Measurements from ENCODE around the gene GHRH.

The GHRH gene

DNA sequence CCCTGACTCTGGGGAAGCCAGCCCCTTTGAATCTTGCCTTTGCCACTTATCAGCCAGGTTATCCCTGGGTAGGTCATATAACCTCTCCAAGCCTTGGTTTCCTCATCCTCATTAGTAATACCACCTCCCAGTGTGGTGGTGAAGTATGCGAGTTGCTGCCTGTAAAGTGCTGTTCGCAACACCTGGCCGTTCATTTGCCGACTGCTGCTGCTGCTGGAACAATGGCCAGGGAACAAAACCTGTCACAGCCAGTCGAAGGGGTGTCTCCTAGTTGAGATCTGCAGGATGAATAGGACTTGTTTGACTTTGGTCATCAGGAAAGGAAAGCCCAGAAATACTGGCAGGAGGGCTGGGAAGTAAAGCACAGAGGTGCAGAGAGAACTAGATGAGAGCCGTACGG lies 34.0 kb upstream of the GHRH start:
- no peaks in the 10 kb centered on the region for H3K9me3 Mint-ChIP-seq
- H3K4me1 Mint-ChIP-seq, result peaks cover 66% of the 10 kb centered on the region
- H3K4me3 Mint-ChIP-seq, result no peak overlapping the region
- no peaks in the 10 kb centered on the region for H3K27me3 Mint-ChIP-seq
- peaks cover 22% of the 10 kb centered on the region for H3K36me3 Mint-ChIP-seq
- no peak overlapping the region for H3K27ac Mint-ChIP-seq

DNA sequence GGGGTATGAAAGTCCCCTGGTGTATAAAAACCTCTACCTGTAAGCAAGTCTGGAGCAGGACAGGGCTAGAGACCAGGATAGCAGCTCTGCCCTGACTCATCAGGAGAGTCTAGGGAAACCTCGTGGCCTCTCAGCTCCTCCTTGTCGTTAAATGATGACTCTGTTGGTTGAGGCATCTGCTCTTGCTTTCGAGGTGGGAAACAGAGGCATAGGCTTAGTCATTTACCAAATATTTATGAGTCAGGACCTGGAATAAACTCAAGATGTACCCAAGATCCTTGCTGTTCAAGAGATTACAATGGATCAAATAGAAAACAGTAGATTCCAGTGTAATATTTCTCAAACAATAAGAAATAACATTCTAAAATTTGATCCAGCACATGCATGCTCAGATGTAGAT lies 33.4 kb upstream of the GHRH start:
- Mint-ChIP-seq H3K27ac (no peak overlapping the region), H3K36me3 (peaks cover 21% of the 10 kb centered on the region), H3K4me3 (no peak overlapping the region), H3K9me3 (no peaks in the 10 kb centered on the region), H3K27me3 (no peaks in the 10 kb centered on the region), H3K4me1 (peaks cover 60% of the 10 kb centered on the region)

DNA sequence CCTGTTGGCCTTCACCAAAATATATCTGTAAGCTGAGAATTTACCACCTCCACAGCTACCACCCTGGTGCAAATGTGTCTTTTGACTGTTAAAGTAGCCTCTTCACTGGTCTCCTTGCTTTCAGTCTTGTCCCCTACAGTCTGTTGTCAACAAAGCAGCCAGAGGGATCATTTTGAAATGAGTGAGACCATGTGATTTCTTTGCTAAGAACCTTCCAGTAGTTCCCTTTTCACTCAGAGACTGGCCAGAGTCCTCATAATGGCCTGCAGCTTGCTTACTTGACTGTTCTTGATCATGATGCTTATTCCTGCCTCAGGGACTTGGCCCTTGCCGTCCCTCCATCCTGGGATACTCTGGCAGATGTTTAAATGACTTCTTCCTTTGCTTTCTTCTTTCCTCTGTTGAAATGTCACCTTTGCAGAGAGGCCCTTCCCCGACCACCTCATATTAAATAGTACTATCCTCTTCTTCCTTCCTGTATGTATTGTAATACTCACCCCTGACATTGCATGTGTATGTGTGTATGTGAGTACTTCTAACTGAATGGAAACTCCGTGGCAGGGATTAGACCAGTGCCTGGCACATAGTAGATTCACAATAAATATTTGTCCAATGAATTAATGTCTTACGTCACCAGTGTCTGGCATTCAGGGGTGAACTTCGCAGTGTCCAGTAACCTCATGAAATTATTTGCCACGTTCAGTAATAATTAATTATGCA lies 32.8 kb upstream of the GHRH start:
- Mint-ChIP-seq H3K27ac (no peak overlapping the region), H3K27me3 (no peaks in the 10 kb centered on the region), H3K4me3 (no peak overlapping the region), H3K4me1 (peaks cover 59% of the 10 kb centered on the region), H3K36me3 (peaks cover 21% of the 10 kb centered on the region), H3K9me3 (no peaks in the 10 kb centered on the region)

DNA sequence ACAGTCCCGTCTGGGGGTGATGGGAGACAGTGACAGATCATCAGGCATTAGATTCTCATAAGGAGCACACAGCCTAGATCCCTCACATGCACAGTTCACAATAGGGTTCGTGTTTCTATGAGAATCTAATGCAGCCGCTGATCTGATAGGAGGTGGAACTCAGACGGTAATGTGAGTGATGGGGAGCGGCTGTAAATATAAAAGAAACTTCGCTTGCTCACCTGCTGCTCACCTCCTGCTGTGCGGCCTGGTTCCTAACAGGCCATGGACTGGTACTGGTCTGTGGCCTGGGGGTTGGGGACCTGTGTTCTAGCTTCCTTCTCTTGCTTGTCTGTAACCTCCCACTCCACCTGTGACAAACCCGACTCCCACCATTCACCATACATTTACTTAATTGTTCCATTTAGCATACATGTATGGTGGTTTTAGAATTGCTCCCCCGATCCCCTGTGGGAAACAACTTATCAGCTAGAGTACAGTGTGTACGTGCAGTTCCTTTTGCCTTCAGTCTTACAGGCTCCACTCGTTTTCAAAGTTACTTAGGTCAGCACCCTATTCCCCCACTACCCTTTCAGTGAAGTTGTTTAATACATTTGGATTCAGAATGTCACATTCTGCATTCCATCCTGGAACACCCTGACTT lies 31.8 kb upstream of the GHRH start:
- Mint-ChIP-seq H3K4me3 (no peak overlapping the region), H3K4me1 (peaks cover 62% of the 10 kb centered on the region), H3K27ac (no peak overlapping the region), H3K27me3 (no peaks in the 10 kb centered on the region), H3K36me3 (peaks cover 23% of the 10 kb centered on the region), H3K9me3 (no peaks in the 10 kb centered on the region)

DNA sequence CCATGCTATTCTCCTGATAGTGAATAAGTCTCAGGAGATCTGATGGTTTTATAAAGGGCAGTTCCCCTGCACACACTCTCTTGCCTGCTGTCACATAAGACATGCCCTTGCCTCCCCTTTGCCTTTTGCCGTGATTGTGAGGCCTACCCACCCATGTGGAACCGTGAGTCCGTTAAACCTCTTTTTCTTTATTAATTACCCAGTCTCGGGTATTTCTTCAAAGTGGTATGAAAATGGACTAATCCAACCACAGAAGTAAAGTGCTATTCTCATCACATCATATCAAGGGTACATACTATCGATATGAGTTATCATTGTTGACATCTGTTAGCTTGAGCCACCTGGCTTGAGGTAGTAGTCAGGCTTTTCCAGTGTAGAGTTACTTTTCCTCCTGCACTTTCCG lies 30.1 kb upstream of the GHRH start:
- Mint-ChIP-seq H3K27me3 (no peaks in the 10 kb centered on the region), H3K4me3 (peak overlapping the region; percentile 54), H3K36me3 (peaks cover 21% of the 10 kb centered on the region), H3K9me3 (no peaks in the 10 kb centered on the region), H3K27ac (no peak overlapping the region), H3K4me1 (peaks cover 52% of the 10 kb centered on the region)

DNA sequence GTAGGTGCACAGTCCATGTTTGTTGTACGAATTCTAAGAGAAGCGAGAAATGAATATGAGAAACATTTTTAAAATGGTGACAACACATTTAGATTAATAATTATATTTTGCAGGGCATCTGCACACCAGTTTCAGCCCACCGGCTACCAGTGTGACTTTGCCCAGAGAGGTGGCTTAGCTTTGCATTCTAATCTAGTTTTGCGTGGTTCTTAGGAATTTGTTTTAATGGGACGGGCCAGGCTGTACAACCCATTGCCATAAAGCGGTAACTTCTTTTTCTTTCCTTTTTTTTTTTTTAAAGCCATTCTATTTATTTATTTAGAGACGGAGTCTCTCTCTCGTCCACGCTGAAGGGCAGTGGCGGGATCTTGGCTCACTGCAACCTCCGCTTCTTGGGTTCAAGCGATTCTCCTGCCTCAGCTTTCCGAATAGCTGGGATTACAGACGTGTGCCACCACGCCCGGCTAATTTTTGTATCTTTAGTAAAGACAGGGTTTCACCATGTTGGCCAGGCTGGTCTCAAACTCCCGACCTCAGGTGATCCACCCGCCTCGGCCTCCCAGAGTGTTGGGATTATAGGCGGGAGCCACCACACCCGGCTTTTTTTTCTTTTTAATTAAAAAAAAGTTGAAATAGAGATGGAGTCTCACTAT lies 28.7 kb upstream of the GHRH start:
- H3K36me3 Mint-ChIP-seq, result peaks cover 19% of the 10 kb centered on the region

DNA sequence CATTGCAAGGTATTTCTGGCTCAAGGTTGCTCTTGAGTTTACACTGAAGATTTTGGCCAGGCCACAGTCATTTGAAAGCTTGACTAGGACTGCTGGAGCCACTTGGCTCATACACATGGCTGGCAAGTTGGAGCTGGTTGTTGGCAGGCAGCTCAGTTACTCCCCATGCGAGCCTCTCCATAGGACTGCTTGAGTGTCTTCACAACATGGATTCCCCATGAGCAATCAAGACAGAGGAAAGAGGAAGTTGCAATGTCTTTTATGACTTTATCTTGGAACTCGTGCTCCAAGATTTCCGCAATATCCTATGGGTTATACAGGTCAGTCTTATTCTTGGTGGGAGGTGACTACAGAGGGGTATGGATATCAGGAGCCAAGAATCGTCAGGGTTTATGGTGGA lies 26.5 kb upstream of the GHRH start:
- Mint-ChIP-seq H3K9me3 (no peaks in the 10 kb centered on the region), H3K36me3 (peaks cover 11% of the 10 kb centered on the region), H3K4me1 (peaks cover 20% of the 10 kb centered on the region), H3K4me3 (peak overlapping the region; percentile 61), H3K27me3 (peaks cover 2% of the 10 kb centered on the region), H3K27ac (no peak overlapping the region)

More for the DNA sequence above, 28.7 kb upstream of the GHRH start:
- Mint-ChIP-seq H3K27ac (peak overlapping the region; percentile 96), H3K27me3 (no peaks in the 10 kb centered on the region), H3K9me3 (no peaks in the 10 kb centered on the region), H3K4me3 (peak overlapping the region; percentile 93), H3K4me1 (peaks cover 37% of the 10 kb centered on the region)

DNA sequence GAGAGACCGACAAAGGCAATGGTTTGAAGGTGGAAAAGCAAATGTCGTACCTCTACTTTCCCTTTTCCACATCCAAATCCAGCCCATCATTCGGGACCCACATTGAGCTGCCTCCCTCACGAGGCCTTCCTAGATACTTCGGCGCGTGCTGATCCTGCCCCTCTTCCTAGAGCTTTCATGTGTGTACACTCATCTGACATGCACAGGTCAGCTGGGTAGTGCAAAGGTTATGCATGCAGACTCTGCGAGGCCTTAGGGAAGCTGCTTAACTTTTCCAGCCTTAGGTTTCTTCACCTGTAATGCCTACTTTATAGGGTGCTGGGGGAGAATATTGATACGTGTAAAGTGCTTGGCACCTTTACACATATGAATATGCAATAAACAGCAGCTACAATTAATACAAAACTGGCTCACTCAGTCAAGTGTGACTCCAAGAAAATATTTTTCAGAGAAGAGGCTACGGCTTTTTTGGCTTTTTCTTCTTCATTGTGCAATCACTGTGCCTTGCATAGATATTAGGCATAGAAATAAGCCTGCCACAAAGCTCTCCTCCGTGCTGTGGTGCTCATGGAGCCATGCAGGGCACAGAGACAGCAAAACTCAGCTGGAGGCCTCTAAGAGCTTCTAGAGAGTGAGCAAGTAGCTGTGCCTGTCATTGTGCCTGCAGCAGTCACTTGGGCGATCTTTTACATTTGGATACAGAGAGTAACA lies 24.2 kb upstream of the GHRH start:
- H3K4me3 Mint-ChIP-seq, result no peak overlapping the region
- H3K4me1 Mint-ChIP-seq, result peaks cover 3% of the 10 kb centered on the region
- peaks cover 2% of the 10 kb centered on the region for H3K36me3 Mint-ChIP-seq
- H3K27me3 Mint-ChIP-seq, result peaks cover 2% of the 10 kb centered on the region
- H3K9me3 Mint-ChIP-seq, result no peaks in the 10 kb centered on the region
- no peak overlapping the region for H3K27ac Mint-ChIP-seq

DNA sequence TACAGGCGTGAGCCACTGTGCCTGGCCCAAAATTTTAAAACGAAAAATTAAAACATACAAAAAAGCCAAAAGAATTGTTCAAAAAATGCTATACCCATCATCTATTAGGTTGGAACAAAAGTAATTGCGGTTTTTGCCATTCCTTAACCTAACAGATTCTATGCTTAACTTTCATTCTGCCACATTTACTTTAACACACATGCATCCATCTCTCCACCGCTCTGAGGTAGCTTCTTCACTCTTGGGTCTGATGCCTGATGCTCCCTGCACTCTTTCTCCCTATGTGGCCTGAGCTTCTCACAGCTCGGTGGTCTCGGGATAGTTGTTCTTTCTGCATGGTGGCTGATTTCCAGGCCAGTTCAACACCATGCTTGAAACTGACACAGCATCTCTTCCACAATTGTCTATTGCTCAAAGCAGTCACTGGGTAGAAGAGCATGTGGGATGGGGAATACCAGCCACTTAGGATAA lies 23.1 kb upstream of the GHRH start:
- Mint-ChIP-seq H3K27me3 (peaks cover 2% of the 10 kb centered on the region), H3K36me3 (peaks cover 2% of the 10 kb centered on the region), H3K9me3 (no peaks in the 10 kb centered on the region), H3K4me1 (peaks cover 3% of the 10 kb centered on the region), H3K4me3 (no peak overlapping the region), H3K27ac (no peak overlapping the region)

DNA sequence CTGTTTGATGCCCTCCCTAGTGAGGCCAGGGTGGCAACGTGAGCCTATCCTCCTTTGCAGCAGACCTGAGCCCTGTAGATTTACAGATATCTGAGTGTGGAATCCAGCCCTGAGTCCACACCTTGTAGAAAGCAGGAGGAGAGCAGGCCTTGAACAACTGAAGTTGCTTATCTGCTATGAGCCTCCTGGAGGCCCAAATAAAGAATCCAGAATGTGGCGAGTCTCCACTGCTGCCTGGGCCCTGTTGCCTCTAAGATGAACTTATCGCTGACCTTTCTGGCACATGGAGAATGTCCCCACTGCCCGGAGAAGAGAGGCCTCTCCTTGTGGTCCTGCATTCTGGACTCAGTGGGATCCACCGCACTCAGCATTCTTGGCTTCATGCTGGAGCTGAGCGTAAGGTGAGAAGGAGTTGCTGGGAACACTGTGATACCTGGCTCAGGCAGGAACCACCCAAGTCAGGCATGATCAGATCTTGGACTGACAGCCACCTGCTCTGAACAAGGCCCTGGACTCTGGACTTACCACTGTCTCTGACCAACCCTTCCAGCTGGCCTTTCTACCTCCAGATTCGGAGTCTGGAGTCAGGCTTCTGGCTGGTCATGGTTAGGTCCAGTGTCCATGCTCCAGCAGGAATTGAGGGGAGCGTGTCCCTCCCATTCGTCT lies 22.0 kb upstream of the GHRH start:
- H3K4me3 Mint-ChIP-seq, result no peak overlapping the region
- peaks cover 2% of the 10 kb centered on the region for H3K27me3 Mint-ChIP-seq
- no peaks in the 10 kb centered on the region for H3K36me3 Mint-ChIP-seq

DNA sequence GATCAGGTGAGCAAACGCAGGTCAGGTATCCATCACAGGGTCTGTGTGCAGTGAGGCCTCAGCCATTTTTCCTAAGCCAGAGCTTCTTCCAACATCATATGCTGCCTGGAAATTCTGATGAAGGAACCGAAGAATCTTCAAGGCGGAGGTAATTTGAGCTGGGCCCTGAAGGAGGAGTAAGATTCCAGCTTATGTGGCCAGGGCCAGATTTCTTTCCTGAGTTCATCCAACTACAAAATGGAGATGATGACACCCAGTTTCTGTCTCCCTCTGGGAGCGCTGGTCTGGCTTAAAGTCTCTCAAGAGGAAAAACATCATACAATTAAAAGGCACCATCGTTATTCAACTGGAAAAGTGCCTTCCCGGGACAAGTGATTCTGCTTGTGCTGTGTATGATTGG lies 20.9 kb upstream of the GHRH start:
- Mint-ChIP-seq H3K27me3 (peaks cover 2% of the 10 kb centered on the region), H3K4me1 (no peaks in the 10 kb centered on the region)

More for the DNA sequence above, 22.0 kb upstream of the GHRH start:
- H3K27ac Mint-ChIP-seq, result no peak overlapping the region
- no peaks in the 10 kb centered on the region for H3K9me3 Mint-ChIP-seq
- peaks cover 2% of the 10 kb centered on the region for H3K4me1 Mint-ChIP-seq

DNA sequence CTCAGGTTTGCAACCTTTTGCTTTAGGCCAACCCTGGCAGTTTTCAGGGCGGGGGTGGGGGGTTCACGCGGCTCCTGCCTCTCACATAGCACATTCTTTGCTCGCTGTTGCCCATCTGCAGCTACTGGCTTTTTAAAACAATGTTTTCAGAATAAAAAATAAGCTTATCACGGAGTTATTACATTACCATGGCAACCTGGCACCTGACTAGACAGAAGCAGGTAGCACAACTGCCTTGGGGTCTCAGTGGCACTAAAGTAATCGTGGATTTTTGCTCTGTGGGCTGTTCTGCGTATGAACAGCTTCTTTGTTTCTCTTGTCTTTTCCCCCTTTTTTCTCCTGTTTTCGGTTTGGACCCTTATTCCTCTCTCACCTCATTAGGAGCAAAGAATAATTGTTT lies 18.8 kb upstream of the GHRH start:
- H3K27me3 Mint-ChIP-seq, result peaks cover 2% of the 10 kb centered on the region
- no peak overlapping the region for H3K4me3 Mint-ChIP-seq
- H3K4me1 Mint-ChIP-seq, result peaks cover 9% of the 10 kb centered on the region
- H3K36me3 Mint-ChIP-seq, result no peaks in the 10 kb centered on the region
- no peak overlapping the region for H3K27ac Mint-ChIP-seq
- H3K9me3 Mint-ChIP-seq, result no peaks in the 10 kb centered on the region

More for the DNA sequence above, 20.9 kb upstream of the GHRH start:
- Mint-ChIP-seq H3K9me3 (no peaks in the 10 kb centered on the region), H3K36me3 (no peaks in the 10 kb centered on the region), H3K27ac (no peak overlapping the region), H3K4me3 (no peak overlapping the region)

DNA sequence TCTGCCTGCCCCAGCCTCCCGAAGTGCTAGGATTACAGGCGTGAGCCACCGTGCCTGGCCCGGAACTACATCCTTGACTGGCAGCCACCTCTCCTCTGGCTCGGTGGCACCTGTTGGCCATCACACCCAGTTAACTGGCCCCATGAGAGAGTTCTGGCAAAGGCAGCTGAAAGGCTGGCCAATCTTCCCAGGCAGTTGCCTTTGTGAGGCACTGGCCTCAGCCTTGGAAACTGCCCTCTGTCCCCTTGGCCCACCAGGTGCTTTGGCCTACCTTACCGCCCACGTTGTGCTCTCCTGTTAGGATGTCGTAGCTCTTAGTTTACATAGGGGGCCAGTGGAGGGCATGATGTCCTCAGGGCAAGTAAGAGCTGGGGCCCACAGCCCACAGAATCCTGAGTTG lies 18.2 kb upstream of the GHRH start:
- H3K27me3 Mint-ChIP-seq, result peaks cover 2% of the 10 kb centered on the region
- no peak overlapping the region for H3K4me3 Mint-ChIP-seq
- H3K27ac Mint-ChIP-seq, result no peak overlapping the region
- peaks cover 9% of the 10 kb centered on the region for H3K4me1 Mint-ChIP-seq
- no peaks in the 10 kb centered on the region for H3K36me3 Mint-ChIP-seq
- no peaks in the 10 kb centered on the region for H3K9me3 Mint-ChIP-seq

DNA sequence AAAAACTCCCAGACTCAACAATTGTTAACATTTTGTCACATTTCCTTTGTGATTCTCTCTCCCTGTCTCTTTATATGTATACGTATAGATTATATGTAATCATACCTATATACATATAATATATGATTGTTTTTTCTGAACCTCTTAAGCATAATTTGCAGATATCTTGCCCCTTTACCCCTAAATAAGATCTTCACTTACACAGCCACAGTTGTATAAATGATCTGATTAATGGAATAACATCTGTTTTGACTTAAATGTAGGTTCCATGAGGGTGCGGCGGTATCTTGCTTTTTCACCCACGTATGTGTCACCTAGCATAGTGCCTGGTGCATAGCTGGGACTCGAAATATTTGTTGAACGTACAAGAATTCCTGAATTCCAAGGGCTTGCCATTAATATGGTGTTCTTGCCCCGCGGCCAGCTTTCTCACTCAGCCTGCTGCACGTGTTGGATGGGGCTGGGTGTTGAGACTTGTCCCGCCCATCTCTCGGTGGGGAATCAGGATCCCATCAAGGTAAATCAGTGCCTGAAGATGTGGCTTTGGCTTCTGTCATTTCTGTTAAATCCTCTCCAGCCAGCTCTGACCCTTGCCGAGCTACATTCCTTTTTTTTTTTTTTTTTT lies 17.5 kb upstream of the GHRH start:
- H3K4me1 Mint-ChIP-seq, result peaks cover 9% of the 10 kb centered on the region
- no peak overlapping the region for H3K27ac Mint-ChIP-seq
- H3K9me3 Mint-ChIP-seq, result no peaks in the 10 kb centered on the region
- H3K36me3 Mint-ChIP-seq, result no peaks in the 10 kb centered on the region
- H3K27me3 Mint-ChIP-seq, result no peaks in the 10 kb centered on the region
- no peak overlapping the region for H3K4me3 Mint-ChIP-seq

DNA sequence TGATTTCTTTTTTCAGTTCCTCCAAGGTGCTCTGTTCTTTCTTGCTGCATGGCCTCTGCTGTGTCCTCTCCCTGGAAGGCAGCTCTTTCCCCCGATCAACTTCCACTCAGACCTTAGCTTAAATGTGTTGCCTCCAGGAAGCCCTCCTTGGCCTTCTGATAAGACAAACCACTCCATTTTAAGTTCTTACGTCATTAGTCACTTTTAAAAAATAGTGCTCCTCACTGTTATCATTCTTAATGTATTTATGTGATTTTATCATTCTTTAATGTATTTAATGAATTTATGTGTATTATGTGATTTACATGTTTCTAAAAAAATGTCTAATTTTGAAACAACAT lies 15.6 kb upstream of the GHRH start:
- Mint-ChIP-seq H3K4me1 (peaks cover 9% of the 10 kb centered on the region), H3K4me3 (no peak overlapping the region), H3K36me3 (no peaks in the 10 kb centered on the region), H3K9me3 (no peaks in the 10 kb centered on the region), H3K27ac (no peak overlapping the region), H3K27me3 (peaks cover 2% of the 10 kb centered on the region)

Measured in activated naive CD4-positive, alpha-beta T cell treated with anti-CD3 and anti-CD28 coated beads, Interleukin-2, amount 50 U/mL, for 24 hours (primary cell).